SHP77 treated with DMSO at 0.1 percent for 48 hours (cell line): ENCODE results near the gene BRCC3.
"Not testable (repeated sequence)": the region's sequence is repeated elsewhere in the genome, so short reads cannot be mapped to it uniquely, and the experiment has no call there.

Experiments
- DNase-seq: peaks from one replicate; lab custom pipeline; 2025; lab: John Stamatoyannopoulos, UW

Gene BRCC3

DNA sequence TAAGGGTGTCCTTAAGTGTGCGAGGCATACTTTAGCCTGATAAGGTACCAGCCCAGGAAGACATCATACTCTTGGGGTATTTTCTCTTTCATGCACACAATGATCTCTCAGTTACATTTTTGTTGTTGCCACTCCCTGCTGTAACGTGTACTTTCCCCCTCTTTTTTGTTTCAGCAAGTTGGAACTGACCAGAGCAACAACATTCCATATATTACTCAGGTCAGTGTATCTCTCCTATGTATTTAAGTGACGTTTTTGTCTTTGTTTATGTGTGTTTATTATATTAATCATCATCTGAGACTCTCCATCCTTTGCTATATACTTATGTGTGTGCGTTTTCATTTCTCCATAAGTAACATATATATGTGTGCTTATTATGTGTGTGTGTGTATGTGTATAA, 73.6 kb downstream of the BRCC3 start:
- DNase-seq = no peak

DNA sequence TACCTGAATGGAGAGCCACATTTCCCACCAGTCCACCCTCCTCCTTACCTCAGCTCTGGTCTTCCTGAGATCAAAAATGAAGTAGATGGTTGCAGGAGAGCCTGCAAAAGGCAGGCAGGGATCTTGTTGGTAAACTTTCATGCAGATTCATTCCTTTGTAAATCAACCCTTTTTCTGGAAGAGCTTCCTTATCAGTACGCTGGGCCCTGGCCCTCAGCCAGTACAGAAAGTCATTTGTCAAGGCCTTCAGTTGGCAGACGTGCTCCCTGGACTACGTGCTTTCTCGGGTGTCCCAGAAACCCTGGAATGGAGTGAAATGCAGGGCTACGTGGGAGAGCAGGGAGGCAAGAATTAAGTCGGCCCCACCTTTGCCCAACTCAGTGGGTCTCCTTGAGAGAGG, 76.3 kb downstream of the BRCC3 start:
- DNase-seq = not testable (repeated sequence)

DNA sequence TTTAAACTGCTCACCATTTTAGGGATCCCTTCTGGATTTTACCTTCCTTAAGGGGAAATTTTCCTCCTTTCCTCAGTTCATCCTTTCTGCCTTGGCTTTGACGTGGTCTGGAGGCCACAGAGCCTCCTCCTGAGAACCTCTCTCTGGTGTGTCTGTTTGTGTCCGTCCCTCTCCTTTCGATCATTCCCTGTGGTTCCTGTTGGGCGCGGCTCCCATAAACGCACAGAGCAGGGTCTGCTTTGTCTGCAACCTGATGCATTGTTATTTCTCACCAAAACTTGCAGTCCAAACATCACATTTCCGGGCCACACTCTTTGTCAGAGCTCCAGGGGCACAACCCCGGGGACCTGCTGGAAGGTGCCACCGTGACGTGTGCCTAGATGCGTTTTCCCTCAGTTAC, 76.9 kb downstream of the BRCC3 start:
- DNase-seq = not testable (repeated sequence)

DNA sequence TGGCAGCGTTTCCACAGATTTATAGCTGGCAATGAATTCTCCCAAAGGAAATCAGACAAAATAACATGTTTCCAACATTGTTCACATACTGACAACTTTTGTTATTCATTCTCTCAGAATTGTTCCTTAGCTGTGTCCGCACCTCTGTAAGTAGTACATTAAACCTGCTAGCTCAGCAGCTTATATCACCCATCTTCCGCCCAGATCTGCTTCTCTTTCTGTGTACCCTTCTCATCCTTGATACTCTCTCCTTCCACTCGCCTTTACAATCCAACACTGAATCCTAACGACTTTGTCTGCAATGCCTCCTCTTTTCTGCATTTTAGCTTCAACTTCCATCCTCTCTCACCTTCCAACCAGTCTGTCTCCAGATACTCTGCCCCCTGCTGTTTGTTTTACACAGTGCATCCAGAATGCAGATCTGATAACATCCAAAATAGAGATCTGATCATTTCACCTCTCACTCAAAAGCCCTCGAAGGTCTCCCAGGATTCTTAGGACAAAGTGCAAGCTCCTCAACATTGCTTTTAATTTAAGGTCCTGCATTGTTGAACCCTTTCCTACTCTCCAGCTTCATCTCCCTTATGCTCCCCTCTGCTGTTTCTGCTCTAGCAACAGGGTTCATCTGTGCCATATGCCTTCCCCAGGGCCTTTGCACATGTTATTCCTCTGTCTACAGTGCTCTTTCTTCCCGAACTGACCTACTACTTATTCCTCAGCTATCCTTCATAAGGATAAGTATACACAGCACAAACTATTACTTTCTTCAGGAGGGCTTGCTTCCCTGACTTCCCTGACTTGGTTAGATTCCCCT, 77.6 kb downstream of the BRCC3 start:
- no peak for DNase-seq

DNA sequence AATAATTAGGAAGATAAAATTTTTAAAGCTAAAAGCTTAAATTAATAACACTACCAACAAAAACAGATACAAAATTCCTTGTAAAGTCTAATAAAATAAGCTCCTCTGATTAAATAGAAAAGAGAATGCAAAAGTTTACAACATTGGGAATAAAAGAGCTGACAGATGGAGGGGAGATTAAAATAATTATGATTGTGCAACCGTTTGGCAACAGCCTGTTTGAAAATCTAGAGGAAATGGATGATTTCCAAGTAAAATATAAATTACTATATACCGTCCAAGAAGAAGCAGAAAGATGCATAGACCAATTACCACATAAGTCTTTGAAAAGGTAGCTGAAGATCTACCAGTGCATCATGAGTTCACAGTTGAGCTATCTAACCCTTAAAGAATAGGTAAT, 98.6 kb downstream of the BRCC3 start:
- no peak for DNase-seq
